Measurements from ENCODE around the gene SND1.

SND1 gene

DNA sequence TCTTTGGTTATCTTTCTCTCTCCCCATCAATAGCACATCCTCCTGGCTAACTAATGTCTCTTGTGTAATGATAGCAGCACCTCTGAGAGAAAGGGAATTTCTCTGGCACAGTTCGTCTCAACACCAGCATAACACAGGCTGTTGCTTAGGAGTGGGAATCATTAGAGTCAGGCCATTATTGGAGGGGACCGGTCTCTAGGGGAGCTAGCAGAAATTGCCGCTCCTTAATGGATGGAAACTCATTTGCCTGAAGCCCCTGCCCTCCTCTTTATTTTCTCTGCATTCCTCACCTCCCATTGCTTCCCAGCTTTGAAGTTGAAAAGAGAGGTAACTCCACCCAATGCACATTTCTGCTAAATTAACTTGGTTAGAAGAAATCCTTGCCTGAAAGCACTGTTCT is 367.3 kb downstream of the SND1 start:
- DNase-seq (ENCODE audit: low read depth in 3 of 3) = no peak

DNA sequence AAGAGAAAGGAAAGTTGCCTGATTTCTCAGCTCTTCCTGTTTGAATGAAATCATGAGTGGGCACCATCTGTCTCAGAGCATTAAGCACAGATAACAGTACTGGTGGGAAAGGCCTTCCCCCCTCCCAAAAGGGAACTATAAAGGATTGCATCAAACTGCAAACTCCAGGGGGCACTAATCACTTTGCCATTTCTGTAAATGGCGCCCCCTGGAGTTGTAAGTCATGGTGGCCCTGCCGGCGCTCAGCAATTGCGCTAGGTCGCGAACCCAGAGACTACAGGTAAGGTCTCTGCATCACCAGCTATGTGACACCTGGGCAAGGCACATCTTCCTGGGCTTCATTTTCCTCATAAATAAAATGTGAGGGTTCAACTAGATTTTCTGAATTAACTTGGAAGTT is 368.2 kb downstream of the SND1 start:
- DNase-seq (ENCODE audit: low read depth in 3 of 3) = peak in 1 of 3 experiments; percentile 17

DNA sequence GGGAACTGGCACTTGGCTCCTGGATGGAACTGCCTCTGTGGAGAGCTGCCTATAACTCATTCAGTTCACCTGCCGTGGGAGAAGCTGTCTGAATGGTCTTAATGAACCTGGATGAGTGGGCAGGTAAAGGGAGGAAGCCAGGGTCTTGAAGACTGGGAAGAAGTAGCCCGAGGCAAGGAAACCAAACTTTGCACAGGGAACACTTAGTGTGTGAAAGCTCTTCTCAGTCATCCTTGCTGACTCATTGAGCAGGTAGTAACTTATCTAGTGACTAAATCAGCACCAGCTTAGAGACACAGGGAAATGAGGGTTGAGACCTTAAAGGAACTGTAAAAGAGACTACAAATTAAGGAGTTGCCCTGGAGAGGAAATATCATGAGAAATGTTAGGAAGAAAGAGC is 369.4 kb downstream of the SND1 start:
- no peak for DNase-seq (ENCODE audit: low read depth in 3 of 3)

DNA sequence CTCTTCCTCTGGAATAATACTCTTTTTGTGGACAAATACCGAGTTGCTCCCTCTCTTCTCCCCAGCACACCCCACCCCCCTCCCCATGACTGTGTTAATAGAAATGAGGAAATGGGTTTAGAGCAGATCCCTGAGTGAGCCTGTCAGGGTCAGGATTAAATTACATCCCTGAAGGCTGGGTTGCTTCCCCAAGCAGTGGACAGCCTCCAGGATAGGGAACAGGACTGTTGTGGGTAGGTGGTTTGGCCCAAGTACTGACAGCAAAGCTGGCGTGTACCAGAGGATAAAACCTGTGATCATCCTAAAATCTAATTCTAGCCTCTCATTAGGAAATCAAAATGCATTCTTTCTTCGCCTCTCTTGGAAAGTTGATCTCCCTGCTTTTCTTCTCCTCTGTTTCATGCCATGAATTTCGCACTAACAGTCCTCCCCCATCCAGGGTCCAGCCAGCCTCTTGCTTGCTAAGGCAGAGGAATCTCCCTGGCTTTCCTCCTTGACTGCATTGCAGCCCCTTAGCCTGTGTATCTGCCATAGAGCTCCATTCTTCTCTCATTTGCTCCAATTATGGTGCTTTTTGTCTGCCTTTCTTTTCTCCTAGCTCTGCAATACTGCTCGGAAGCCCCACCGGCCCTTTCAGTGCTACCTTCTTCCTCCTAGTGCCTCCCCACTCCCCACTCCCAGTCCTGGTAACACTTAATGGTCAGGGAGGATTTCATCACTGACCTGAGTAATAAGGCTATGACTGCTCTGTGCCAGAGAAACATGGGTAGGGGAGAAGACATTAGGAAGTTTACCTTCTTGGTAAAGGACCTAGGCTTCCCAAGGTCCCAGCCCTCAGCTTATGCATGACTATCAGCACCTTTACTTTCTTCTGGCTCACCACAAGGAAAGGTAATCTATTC is 370.9 kb downstream of the SND1 start:
- no peak for DNase-seq (ENCODE audit: low read depth in 3 of 3)

DNA sequence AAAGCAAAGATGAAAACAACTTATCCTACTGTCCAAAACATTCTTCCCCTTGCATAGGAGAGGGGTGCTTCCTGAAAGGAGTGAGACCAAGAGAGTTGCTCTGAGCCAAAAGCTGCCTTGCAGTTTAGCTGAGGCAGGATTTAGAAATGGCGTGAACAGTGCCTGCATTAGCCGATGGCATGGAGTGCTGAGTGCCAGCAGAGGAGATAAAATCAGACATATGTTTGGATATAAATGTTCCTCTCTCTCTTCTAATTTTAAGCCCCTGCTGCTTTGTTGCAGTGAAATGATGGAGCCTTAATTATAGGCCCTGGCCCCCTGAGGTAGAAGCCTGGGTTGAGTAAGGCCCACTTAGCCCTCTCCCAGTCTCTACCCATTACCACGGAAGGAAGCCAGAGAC is 372.2 kb downstream of the SND1 start:
- no peak for DNase-seq (ENCODE audit: low read depth in 3 of 3)

DNA sequence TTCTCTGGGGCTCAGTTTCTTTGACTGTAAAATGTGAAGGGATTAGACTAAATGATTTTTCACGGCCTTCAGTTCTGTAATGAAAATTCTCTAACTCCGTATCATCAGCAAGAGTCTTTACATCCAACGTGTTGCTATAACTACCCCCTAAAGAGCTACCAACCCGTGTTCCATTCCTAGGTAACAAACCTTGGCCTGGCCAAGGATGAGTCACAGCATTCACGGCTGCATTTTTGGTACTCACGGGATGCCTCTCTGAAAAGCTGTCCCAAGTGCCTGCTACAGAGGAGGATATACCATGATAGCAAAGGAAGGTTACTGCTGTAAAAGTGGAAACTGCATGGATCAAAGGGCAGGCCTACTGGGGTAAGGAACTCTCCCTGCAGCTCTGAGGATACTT is 373.4 kb downstream of the SND1 start:
- DNase-seq (ENCODE audit: low read depth in 3 of 3) = no peak

DNA sequence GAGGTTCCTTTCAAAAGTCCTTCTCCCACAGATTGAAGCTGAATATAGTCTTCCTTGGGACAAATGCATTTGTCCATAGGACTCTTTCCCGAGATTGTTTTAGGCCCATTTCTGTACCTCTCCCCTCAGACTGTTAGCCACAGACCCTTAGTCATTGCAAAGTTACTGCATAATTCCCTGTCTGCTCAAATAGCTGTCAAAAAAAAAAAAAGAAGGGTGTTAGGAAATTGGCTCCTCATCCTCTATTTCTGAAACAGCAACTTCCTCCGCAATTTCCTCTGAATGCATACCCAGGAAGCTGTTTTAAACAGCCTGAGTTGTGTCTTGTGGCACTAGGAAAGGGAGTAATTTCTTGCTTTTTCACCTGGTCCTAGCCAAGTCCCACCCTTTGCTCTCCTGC is 373.8 kb downstream of the SND1 start:
- DNase-seq (ENCODE audit: low read depth in 3 of 3) = no peak

DNA sequence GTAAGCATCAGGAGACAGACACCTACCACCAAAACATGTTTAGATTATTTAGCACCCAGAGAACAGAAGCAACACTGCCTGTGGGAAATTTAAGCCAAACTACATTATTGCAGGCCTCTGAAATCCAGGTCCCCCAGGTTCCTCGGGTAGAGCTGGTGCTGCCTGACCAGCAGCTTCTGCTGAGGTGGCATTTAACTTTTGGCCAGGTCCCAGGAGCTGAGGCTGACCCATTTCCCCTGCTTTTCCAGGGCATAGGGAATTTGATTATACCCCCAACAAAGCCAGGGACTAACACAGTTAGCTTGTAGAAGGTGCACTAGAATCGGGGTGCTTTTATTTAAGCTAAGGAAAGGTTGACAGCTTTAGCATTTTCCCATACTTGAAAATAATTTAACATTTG is 374.6 kb downstream of the SND1 start:
- no peak for DNase-seq (ENCODE audit: low read depth in 3 of 3)

DNA sequence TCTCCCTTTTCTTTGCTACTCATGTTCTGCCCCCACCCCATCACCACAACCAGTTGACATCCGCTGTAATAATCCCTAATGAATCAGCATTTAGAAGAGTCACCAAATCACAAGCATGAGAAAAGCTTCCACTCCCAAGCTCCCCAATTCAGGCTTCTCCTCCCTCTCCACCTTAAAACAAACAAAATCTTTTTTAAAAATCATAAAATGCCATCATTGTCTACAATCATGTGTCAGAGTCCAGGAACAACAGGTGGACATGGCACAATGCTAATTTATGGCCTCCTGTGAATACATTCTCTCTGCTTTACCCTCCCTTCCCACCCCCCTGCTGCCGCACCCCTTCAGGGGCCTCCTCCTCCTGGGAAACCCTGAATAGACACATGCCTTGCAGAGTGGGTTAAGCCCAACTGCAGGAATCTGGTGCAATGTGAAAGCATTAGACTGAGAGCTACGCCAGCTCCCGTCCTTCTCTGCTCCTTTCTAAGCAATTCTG is 375.5 kb downstream of the SND1 start:
- DNase-seq (ENCODE audit: low read depth in 3 of 3) = no peak

DNA sequence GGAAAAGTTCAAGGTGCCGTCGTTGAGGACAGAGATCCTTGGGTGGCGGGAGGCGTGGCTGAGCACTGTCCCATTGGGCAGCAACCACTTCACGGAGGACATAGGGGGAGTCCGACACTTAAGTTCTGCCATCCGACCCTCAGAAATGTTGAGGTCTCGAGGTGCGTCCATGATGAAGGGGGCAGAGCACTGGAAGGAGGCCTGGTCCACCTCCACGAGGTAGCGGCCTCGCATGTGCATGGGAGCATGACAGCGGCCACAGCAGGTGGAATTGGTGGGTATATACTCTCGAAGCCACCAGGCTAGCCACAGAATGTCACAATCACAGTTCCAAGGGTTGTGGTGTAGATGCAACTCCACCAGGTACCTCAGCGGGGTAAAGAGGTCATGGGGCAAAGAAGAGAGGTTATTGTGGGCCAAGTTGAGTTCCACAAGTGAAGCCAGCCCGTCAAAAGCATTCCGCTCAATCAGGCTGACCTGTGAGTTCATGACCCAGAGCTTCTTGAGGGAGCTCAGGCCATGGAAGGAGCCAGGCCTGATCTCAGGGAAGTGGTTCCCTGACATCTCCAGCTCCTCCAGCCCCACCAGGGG is 377.5 kb downstream of the SND1 start:
- no peak for DNase-seq (ENCODE audit: low read depth in 3 of 3)

DNA sequence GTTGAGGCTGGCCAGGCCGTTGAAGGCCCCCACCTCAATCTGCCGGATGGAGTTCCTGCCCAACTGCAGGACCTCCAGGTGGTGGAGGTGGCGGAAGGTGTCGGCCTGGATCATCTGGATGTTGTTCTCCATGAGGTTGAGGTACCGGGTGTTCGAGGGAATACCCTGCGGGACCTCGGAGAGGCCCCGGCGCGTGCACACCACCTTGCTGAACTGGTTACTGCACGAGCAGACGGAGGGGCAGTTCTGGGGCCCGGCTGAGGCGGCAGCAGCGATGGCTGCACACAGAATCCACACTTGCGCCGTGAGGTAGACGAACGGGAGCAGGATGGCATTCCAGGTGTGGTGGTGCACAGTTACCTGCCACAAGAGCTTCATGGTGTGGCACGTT is 378.3 kb downstream of the SND1 start:
- no peak for DNase-seq (ENCODE audit: low read depth in 3 of 3)

DNA sequence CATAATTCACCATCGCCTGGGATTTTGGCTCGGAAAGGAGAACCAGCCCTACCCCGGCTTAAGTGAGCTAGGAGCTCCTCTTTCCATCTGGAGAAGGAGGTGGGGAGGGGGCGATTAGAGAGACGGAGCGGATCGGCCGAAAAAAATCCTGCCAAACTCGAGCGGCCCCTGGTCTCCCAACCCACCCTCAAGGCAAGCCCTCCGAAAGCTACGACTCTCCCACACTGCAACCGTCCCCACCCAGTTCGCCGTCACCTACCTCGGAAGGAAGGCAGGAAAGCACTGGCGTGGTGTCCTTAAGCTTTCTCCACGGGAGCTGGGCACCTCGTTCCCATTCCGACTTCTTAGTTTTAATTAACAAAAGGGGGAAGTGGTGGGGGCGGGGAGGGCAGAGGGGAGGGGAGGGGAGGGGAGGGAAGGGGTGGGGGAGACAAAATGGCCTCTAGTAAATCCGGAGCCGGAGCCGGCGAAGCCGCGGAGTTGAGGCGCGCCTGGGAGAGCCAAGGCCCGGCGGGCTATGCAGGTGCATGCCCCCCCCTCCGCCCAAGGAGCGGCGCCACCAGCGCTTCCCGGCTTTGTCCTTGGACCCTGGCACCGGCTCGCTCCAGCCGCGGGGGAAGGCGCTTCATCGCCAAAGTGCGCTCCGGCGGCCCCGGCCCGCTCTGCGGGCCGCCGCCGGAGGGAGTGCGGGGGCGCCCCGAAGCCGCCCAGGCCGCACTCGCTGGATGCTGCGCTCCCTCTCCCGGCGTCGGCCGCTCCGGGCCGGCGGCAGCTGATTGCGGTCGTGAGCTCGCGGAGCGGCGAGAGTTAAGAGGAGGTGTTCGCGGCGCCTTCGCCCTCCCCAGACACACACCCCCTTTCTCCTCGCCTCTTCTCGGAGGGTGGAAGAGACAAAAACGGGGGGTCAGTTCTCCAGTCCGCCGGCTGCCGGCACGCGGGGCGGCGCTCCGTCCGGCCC is 378.9 kb downstream of the SND1 start, which contains the start of gene LRRC4:
LRRC4 (minus strand) TSS at position 784 of the 958 bp plus-strand sequence. CDS start 797 bp downstream, outside the sequence.
- DNase-seq (ENCODE audit: low read depth in 3 of 3) = peak in 1 of 3 experiments; percentile 27

DNA sequence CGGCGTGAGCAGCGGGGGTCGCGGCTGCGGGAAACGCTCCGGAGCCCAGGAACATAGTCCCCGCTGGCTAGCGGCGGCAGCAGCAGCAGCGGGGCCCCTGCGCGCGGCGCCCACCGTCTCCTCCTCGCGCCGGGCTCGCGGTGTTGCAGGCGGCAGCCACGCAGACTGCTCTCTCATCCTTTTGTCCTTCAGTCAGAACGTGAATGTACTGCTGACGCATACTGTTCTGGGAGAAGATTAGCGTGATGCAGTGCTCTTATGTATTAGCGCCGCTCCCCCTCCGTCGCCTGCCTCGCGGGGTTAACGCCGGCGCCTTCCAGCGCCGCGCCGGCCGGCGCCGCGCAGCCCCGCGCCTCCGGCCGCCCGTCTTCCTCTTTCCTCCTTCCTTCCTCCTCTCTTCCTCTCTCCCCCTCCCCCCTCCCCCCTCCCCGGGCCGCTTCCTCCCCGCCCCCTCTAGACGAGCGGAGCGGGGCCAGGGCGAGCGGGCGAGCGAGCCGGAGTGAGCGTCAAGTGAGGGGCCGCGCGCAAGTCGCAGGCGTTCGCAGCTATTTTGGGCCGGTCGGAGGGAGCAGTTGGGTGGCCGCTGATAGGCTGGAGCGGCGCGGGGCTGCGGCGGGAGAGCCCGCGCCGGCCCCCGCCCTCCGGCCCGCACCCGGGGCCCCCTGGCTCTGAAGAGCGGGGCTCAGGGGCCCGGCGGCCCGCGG is 380.1 kb downstream of the SND1 start:
- peak; percentile 19 to 56 (median 28) for DNase-seq (ENCODE audit: low read depth in 3 of 3)

DNA sequence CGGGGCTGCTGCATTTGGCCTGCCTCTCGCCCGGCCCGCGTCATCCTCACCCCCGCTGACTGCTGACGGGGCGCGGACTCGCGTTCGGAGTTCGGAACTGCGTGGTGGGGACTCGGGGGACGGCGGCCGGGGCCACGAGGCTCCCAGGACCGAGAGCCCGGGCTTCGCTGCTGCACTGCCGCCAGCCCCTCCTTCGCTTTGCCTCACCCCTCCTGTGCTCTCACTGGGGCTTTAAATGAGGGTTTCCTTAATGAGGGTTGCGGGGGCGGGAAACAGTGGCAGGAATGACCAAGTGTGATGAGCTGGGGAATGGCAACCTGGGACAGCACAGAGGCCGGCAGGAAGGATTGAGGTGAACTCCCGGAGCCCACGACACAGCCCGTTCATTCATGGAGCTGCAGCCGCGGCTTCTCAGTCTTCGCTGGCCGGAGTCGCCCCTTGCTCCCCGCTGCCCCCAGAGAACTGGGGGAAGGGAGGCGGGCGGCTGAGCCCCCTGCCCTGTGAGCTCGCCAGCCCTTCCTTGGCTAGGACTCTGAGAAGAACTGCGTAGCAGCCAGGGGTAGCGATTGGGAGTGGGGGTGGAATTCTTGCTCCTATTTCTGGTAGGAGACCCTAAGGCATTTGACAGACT is 380.7 kb downstream of the SND1 start:
- no peak for DNase-seq (ENCODE audit: low read depth in 3 of 3)

DNA sequence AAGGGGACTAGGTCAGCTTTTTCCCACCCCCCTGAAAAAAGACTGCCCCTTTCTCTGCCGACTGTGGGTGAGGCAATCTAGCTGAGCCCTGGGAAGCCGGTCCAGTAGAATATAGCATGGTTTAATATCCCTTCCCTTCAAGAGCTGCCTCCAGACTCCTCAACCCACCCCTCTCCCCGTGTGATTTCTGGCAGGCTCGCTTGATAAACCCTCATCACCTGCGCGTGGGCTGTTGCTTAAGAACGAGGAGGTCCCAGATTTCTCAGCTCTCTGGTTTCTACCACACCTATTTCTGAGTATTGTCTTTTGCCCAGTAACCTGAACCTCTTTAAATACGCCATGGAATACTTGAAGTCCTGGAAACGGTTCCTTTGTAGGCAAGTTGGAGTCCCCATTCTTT is 381.3 kb downstream of the SND1 start:
- no peak for DNase-seq (ENCODE audit: low read depth in 3 of 3)

DNA sequence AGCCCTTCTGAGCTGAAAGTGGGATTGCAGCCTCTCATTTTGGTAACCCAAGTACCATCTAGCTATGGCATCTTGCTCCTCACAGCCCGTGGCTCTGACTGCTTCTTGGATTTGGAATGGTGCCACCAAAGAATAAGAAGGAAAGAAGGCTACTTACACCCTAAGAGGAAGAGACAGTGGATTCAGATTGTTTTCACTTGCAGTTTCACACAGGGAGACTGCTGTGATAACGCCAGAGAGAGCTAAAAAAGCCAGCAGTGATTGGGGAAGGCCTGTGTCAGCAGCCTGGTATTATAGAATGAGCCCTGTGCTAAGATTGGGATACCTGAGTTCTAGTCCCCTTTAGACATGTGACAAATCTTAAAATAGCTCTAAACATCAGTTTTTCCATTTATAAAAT is 382.8 kb downstream of the SND1 start:
- no peak for DNase-seq (ENCODE audit: low read depth in 3 of 3)

DNA sequence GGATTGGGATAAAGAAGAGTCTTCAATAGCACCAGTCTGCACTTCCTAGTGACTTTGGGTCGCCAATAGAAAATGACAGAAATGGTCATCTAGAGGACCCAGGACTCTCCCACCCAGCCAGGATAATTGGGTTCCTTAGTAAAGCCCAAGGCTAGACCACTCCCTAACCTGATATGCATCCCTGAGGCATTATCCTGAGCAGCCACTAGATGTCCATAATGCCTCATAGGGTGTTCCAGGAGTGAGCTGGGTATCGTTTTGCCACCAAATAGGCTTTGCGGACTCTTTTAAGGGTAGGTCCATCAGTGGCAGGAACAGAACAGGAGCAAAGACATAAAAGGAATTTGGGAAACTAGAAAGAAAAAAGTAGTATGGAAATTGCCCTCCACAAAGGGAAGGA is 383.7 kb downstream of the SND1 start:
- no peak for DNase-seq (ENCODE audit: low read depth in 3 of 3)

DNA sequence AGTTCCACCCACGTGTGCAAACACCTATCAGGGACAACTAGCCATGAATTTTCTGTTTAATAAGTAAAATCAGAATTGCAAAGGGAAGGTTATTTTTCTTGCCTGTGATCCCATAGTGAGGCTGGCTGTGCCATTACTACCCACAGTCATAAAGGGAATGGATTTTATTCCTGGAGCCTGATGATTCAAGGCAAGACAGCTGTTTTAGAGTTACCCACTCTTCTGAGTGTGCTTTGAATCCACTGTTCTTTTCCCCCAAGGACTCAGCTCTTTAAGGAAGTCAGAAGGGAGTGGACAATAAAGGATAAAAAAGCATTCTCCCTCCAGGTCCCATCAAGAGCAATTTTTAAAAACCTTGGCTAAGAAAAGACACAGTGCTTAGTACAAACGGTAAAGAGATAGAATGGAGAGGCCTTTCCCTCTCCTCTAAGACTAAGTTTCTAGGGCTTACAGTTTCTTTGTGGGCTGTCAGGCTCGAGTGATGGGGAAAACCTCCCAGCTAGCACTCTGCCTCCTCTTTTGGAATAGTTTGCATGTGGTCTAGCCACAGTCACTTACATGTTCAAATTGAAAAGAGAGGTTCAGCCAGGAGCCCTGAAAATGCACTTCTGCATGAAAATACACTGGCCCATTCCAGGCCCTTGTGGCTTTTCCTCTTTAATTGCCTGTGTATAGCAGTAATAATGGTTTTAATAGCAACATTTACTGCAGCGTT is 384.4 kb downstream of the SND1 start:
- DNase-seq (ENCODE audit: low read depth in 3 of 3) = no peak

DNA sequence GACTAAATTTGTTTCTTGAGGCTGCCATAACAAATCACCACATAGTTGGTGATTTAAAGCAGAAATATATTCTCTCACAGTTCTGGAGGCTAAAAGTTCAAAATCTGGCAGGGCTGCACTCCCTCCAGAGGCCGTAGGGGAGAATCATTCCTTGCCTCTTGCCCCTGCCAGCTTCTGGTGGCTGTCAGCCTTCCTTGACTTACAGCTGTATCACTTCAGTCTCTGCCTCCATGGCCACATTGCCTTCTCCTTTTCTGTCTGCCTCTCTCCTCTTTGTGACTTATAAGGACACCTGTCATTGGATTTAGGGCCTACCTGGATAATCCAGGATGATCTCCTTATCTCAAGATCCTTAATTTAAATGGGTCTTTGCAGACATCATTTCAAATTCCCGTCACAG is 385.1 kb downstream of the SND1 start:
- no peak for DNase-seq (ENCODE audit: low read depth in 3 of 3)
